SK-N-SH (cell line): ENCODE results near the gene PYCARD. TPM values are rescaled to one million over a fixed set of nuclear protein-coding genes. Genes with fewer than 3 reads are reported as not detected.

ENCODE experiments used
- CTCF ChIA-PET: fragments of 300-600, 350-600 bp; formaldehyde crosslinking; extraction: SDS; loops from one replicate; lab custom pipeline; 2021; lab: Yijun Ruan, JAX
- POLR2A ChIA-PET: fragments of 350-600 bp; sonication (Branson Sonifier 250); formaldehyde crosslinking; extraction: SDS; loops from one replicate; lab custom pipeline; 2020; ENCODE audit warnings: antibody characterized with exemption, inconsistent platforms; lab: Yijun Ruan, JAX
- DNase-seq: peaks from one replicate; pipeline ENCODE4 v3.0.0; 2012
- H2AFZ ChIP-seq: fragments of 200-600 bp; sonication (generic); 2 replicates; pipeline ENCODE4 v1.8.1; 2016; ENCODE audit warnings: antibody characterized with exemption, mild to moderate bottlenecking, low read depth
- H3F3A ChIP-seq: fragments of 200-600 bp; sonication (generic); replicated peaks from 2 replicates; pipeline ENCODE3; 2016; ENCODE audit warnings: antibody characterized with exemption, mild to moderate bottlenecking; ENCODE audit not compliant: insufficient read depth
- H3K27ac ChIP-seq, 2 experiments: fragments of 200-500 bp in 1 of 2; fragments of 200-600 bp in 1 of 2; sonication (Bioruptor generic) in 1 of 2; sonication (generic), shearing (Covaris generic) in 1 of 2; 2 replicates each; pipeline versions ENCODE4 v1.5.1 to v1.6.1; 2014 to 2016; ENCODE audit warnings: low read depth in 2 of 2, inconsistent platforms in 1 of 2, low read length in 1 of 2, mild to moderate bottlenecking in 1 of 2, mixed read lengths in 1 of 2
- H3K27me3 ChIP-seq: fragments of 200-600 bp; sonication (generic), shearing (Covaris generic); 2 replicates; pipeline ENCODE4 v1.6.1; 2016; ENCODE audit warnings: mixed run types; ENCODE audit not compliant: insufficient read depth
- H3K36me3 ChIP-seq, 2 experiments: fragments of 200-500 bp in 1 of 2; fragments of 200-600 bp in 1 of 2; sonication (Bioruptor generic) in 1 of 2; sonication (generic) in 1 of 2; replicated peaks in 1 of 2; 2 replicates each; pipeline versions ENCODE3 to v1.5.1; 2014 to 2016; ENCODE audit warnings: low read length in 1 of 2, mild to moderate bottlenecking in 1 of 2; ENCODE audit not compliant: insufficient read depth in 2 of 2, control insufficient read depth in 1 of 2
- H3K4me1 ChIP-seq, 2 experiments: fragments of 200-500 bp in 1 of 2; fragments of 200-600 bp in 1 of 2; sonication (Bioruptor generic) in 1 of 2; sonication (generic), shearing (Covaris generic) in 1 of 2; 2 replicates each; pipeline versions ENCODE4 v1.5.1 to v1.6.1; 2014 to 2016; ENCODE audit warnings: low read depth in 1 of 2, low read length in 1 of 2, mixed run types in 1 of 2; ENCODE audit not compliant: insufficient read depth in 2 of 2, control insufficient read depth in 1 of 2
- H3K4me2 ChIP-seq: fragments of 200-600 bp; sonication (generic), shearing (Covaris generic); 2 replicates; pipeline ENCODE4 v1.6.1; 2017; ENCODE audit warnings: mixed run types
- H3K4me3 ChIP-seq, 2 experiments: fragments of 200-500 bp in 1 of 2; fragments of 200-600 bp in 1 of 2; sonication (Bioruptor generic) in 1 of 2; sonication (generic), shearing (Covaris generic) in 1 of 2; 2 replicates each; pipeline versions ENCODE4 v1.5.1 to v1.8.1; 2014 to 2016; ENCODE audit warnings: low read depth in 2 of 2, inconsistent platforms in 1 of 2, low read length in 1 of 2, mild to moderate bottlenecking in 1 of 2, mixed read lengths in 1 of 2, moderate library complexity in 1 of 2
- H3K79me2 ChIP-seq: fragments of 200-600 bp; sonication (generic); 2 replicates; pipeline ENCODE4 v1.8.1; 2017; ENCODE audit warnings: mild to moderate bottlenecking; ENCODE audit not compliant: insufficient read depth
- H3K9ac ChIP-seq: fragments of 200-600 bp; sonication (generic); 2 replicates; pipeline ENCODE4 v1.6.1; 2017; ENCODE audit warnings: mixed run types
- H3K9me2 ChIP-seq: fragments of 200-600 bp; sonication (generic); 2 replicates; pipeline ENCODE4 v1.6.1; 2017; ENCODE audit warnings: mixed run types
- H3K9me3 ChIP-seq: fragments of 200-600 bp; sonication (generic); 2 replicates; pipeline ENCODE4 v1.6.1; 2017; ENCODE audit warnings: mixed run types, mild to moderate bottlenecking, moderate library complexity
- H4K20me1 ChIP-seq: fragments of 200-600 bp; sonication (generic); 2 replicates; pipeline ENCODE4 v1.6.1; 2017; ENCODE audit warnings: mild to moderate bottlenecking, mixed run types; ENCODE audit not compliant: insufficient read depth
- CHD2 ChIP-seq: fragments of 150-350 bp; IDR thresholded peaks from 2 replicates; pipeline ENCODE4 v1.6.1; 2018; ENCODE audit warnings: low read length; ENCODE audit not compliant: partially characterized antibody
- EZH2phosphoT487 ChIP-seq: fragments of 200-600 bp; sonication (generic); IDR thresholded peaks from 2 replicates; pipeline ENCODE4 v1.6.1; 2017; ENCODE audit warnings: low read depth, mixed run types, mild to moderate bottlenecking, antibody characterized with exemption, moderate library complexity, borderline replicate concordance
- FOSL2 ChIP-seq: IDR thresholded peaks from 2 replicates; pipeline ENCODE4 v1.4.0; 2012; ENCODE audit warnings: low read depth, mild to moderate bottlenecking, moderate library complexity, borderline replicate concordance
- FOXM1 ChIP-seq: IDR thresholded peaks from 2 replicates; pipeline ENCODE4 v1.4.0; 2012; ENCODE audit warnings: low read depth, mild to moderate bottlenecking
- GABPA ChIP-seq: IDR thresholded peaks from 2 replicates; pipeline ENCODE4 v1.4.0; 2012; ENCODE audit warnings: low read depth, mild to moderate bottlenecking
- GATA2 ChIP-seq: sonication (generic); formaldehyde crosslinking; IDR thresholded peaks from 2 replicates; pipeline ENCODE4 v1.5.0; 2020; ENCODE audit warnings: mild to moderate bottlenecking, missing genetic modification reagents
- JUND ChIP-seq: IDR thresholded peaks from 2 replicates; pipeline ENCODE4 v1.4.0; 2012
- MEF2A ChIP-seq: IDR thresholded peaks from 2 replicates; pipeline ENCODE4 v1.4.0; 2012; ENCODE audit warnings: low read depth, borderline replicate concordance
- NFIC ChIP-seq: IDR thresholded peaks from 2 replicates; pipeline ENCODE4 v1.4.0; 2012; ENCODE audit warnings: borderline replicate concordance
- POLR2AphosphoS5 ChIP-seq: IDR thresholded peaks from 2 replicates; pipeline ENCODE4 v1.6.1; 2012; ENCODE audit warnings: low read depth, low read length
- SIN3A ChIP-seq: IDR thresholded peaks from 2 replicates; pipeline ENCODE4 v1.6.1; 2012; ENCODE audit warnings: low read depth, mild to moderate bottlenecking, low read length, moderate library complexity, borderline replicate concordance
- SMC3 ChIP-seq: IDR thresholded peaks from 2 replicates; pipeline ENCODE4 v1.6.1; 2012; ENCODE audit warnings: low read depth, low read length, improper control_type of control experiment
- TEAD4 ChIP-seq: IDR thresholded peaks from 2 replicates; pipeline ENCODE4 v1.4.0; 2012; ENCODE audit warnings: mild to moderate bottlenecking, borderline replicate concordance; ENCODE audit not compliant: insufficient read depth
- WGBS: methylation state at CpG from one replicate; pipeline ENCODE4 v1.1.6; 2017; ENCODE audit warnings: low lambda C conversion rate; 5-methylcytosine and 5-hydroxymethylcytosine counted together
- polyA plus RNA-seq, 3 experiments: library from polyadenylated mRNA; depleted of rRNA; stranded (reverse); fragments of >200 nt; gene quantifications; 2 replicates each; pipeline ENCODE4 v1.2.3, GENCODE V29; 2012
- TF ChIP-seq, protein P1 (sequence below): fragments of 150-350 bp; IDR thresholded peaks from 2 replicates; pipeline ENCODE4 v1.6.1; 2017; ENCODE audit warnings: antibody characterized with exemption, low read length, low read depth, borderline replicate concordance
- TF ChIP-seq, protein P2 (sequence below): IDR thresholded peaks from 2 replicates; pipeline ENCODE4 v1.4.0; 2012; ENCODE audit warnings: low read depth
- TF ChIP-seq, protein P3 (sequence below): IDR thresholded peaks from 2 replicates; pipeline ENCODE4 v1.4.0; 2012; ENCODE audit warnings: low read depth, borderline replicate concordance
- TF ChIP-seq, protein P4 (sequence below): IDR thresholded peaks from 2 replicates; pipeline ENCODE4; 2012
- TF ChIP-seq, protein P5 (sequence below): fragments of 150-350 bp; IDR thresholded peaks from 2 replicates; pipeline ENCODE4 v1.6.1; 2016; ENCODE audit warnings: mild to moderate bottlenecking, low read depth, low read length

The PYCARD gene
- polyA plus RNA-seq, 1 of the 3 experiments (the other 2 are of a cell fraction) = 0.28 TPM

DNA sequence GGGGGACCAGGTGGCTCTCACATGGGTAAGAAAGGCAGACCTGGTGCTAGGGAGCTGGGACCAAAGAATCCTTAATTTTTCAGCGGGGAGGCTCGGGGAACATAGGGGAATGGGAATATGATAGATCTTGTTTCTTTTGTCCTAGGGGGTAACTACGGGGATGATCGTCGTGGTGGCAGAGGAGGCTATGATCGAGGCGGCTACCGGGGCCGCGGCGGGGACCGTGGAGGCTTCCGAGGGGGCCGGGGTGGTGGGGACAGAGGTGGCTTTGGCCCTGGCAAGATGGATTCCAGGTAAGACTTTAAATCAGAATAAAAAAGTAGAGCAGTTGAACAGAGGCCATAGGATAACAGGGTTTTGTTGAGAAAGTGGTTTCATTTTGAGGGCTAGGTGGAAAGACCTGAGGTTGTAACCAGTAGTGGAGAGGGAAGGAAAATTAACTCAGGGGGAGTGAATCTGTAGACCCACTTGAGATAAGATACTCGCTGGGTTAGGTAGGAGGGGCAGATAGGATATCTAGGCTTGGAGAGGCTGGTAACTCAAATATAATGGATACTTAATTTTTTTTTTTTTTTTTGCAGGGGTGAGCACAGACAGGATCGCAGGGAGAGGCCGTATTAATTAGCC lies 11.6 kb downstream of the PYCARD start (continued):
- TF ChIP-seq, protein P1, sequence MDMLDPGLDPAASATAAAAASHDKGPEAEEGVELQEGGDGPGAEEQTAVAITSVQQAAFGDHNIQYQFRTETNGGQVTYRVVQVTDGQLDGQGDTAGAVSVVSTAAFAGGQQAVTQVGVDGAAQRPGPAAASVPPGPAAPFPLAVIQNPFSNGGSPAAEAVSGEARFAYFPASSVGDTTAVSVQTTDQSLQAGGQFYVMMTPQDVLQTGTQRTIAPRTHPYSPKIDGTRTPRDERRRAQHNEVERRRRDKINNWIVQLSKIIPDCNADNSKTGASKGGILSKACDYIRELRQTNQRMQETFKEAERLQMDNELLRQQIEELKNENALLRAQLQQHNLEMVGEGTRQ = no peak
- no peak for TF ChIP-seq POLR2AphosphoS5
- no peak for TF ChIP-seq JUND

DNA sequence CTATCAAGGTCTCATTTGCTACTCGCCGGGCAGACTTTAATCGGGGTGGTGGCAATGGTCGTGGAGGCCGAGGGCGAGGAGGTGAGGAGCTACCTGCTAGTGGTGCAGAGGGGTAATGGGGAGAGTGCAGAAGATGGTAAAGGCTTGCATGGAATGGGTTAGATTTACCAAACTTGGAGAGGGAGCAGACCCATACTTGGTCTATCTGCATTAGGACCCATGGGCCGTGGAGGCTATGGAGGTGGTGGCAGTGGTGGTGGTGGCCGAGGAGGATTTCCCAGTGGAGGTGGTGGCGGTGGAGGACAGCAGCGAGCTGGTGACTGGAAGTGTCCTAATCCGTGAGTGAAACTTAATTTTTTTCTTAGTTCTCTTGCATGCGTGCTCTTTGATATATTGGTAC lies 12.5 kb downstream of the PYCARD start:
- H3K36me3 ChIP-seq = peaks cover 93 to 99% of the 10 kb centered on the region in 2 experiments
- peaks cover 100% of the 10 kb centered on the region for H4K20me1 ChIP-seq

DNA sequence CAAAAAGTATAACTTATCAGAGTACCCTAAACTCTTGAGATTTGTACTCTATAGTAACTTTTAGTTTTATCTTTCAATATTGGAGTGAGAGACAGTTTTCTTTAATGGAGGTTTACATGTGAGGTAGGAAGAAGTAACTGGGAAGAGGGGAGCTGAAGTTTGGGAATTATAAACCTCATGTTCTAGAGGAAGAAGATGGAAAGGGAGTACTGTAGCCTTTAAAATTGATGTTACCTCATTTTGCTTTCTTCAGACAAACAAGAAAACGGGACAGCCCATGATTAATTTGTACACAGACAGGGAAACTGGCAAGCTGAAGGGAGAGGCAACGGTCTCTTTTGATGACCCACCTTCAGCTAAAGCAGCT lies 13.2 kb downstream of the PYCARD start:
- Histone ChIP-seq H3K27ac (no peak overlapping the region), H3K9ac (no peak overlapping the region), H4K20me1 (peaks cover 100% of the 10 kb centered on the region), H3K79me2 (peaks cover 80% of the 10 kb centered on the region), H3K27me3 (no peaks in the 10 kb centered on the region), H2AFZ (no peak overlapping the region), H3K36me3 (peaks cover 92 to 100% of the 10 kb centered on the region in 2 experiments), H3K9me3 (no peaks in the 10 kb centered on the region), H3K4me3 (no peak overlapping the region), H3F3A (peaks cover 79% of the 10 kb centered on the region), H3K9me2 (no peaks in the 10 kb centered on the region), H3K4me1 (no peaks in the 10 kb centered on the region), H3K4me2 (no peak overlapping the region)
- 93% methylated on average over 2 of the region's 2 CpGs for WGBS
- DNase-seq = no peak
- POLR2A ChIA-PET = interaction anchor here (1.5 to 1.8 kb wide), 2 partner anchors 9 to 12 kb away, joined by 4 to 9 read pairs; partner anchors contain the start of gene FUS
- CTCF ChIA-PET = interaction anchor here (1.5 kb wide), 1 partner anchor 193 kb away, joined by 3 read pairs; no protein-coding TSS in a partner anchor
- TF ChIP-seq, protein P2, sequence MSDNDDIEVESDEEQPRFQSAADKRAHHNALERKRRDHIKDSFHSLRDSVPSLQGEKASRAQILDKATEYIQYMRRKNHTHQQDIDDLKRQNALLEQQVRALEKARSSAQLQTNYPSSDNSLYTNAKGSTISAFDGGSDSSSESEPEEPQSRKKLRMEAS = no peak
- TF ChIP-seq EZH2phosphoT487 = no peak
- TF ChIP-seq MEF2A = no peak
- TF ChIP-seq FOSL2 = no peak
- no peak for TF ChIP-seq CHD2
- no peak for TF ChIP-seq FOXM1
- no peak for TF ChIP-seq SIN3A
- TF ChIP-seq, protein P3, sequence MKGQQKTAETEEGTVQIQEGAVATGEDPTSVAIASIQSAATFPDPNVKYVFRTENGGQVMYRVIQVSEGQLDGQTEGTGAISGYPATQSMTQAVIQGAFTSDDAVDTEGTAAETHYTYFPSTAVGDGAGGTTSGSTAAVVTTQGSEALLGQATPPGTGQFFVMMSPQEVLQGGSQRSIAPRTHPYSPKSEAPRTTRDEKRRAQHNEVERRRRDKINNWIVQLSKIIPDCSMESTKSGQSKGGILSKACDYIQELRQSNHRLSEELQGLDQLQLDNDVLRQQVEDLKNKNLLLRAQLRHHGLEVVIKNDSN = no peak
- no peak for TF ChIP-seq TEAD4
- no peak for TF ChIP-seq SMC3
- TF ChIP-seq GABPA = no peak
- TF ChIP-seq, protein P4, sequence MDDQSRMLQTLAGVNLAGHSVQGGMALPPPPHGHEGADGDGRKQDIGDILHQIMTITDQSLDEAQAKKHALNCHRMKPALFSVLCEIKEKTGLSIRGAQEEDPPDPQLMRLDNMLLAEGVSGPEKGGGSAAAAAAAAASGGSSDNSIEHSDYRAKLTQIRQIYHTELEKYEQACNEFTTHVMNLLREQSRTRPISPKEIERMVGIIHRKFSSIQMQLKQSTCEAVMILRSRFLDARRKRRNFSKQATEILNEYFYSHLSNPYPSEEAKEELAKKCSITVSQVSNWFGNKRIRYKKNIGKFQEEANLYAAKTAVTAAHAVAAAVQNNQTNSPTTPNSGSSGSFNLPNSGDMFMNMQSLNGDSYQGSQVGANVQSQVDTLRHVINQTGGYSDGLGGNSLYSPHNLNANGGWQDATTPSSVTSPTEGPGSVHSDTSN = no peak
- TF ChIP-seq JUND = no peak

More for the DNA sequence above, 12.5 kb downstream of the PYCARD start:
- Histone ChIP-seq H3K9me3 (no peaks in the 10 kb centered on the region), H3K79me2 (peaks cover 74% of the 10 kb centered on the region), H2AFZ (no peak overlapping the region), H3K4me2 (no peak overlapping the region), H3K9me2 (no peaks in the 10 kb centered on the region), H3K27me3 (no peaks in the 10 kb centered on the region), H3K4me1 (no peaks in the 10 kb centered on the region), H3K27ac (no peak overlapping the region), H3K9ac (no peak overlapping the region), H3F3A (peaks cover 82% of the 10 kb centered on the region), H3K4me3 (no peak overlapping the region)
- CTCF ChIA-PET = interaction anchor here (0.6 to 1.5 kb wide), 2 partner anchors 18 to 193 kb away, joined by 3 read pairs; no protein-coding TSS in a partner anchor
- DNase-seq = no peak
- POLR2A ChIA-PET = interaction anchor here (1.5 to 1.8 kb wide), 2 partner anchors 10 to 11 kb away, joined by 4 to 9 read pairs; partner anchors contain the start of gene FUS
- WGBS = 98% methylated on average over 12 of the region's 12 CpGs
- TF ChIP-seq, protein P5, sequence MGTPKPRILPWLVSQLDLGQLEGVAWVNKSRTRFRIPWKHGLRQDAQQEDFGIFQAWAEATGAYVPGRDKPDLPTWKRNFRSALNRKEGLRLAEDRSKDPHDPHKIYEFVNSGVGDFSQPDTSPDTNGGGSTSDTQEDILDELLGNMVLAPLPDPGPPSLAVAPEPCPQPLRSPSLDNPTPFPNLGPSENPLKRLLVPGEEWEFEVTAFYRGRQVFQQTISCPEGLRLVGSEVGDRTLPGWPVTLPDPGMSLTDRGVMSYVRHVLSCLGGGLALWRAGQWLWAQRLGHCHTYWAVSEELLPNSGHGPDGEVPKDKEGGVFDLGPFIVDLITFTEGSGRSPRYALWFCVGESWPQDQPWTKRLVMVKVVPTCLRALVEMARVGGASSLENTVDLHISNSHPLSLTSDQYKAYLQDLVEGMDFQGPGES = no peak
- no peak for TF ChIP-seq MEF2A
- no peak for TF ChIP-seq NFIC
- TF ChIP-seq, protein P4 = no peak
- TF ChIP-seq GATA2 (CRISPR knock-in tag) = no peak
- no peak for TF ChIP-seq SIN3A
